Endothelial cell of hepatic sinusoid (primary cell): ENCODE data around the gene ALX3.

ENCODE experiments used
- in situ Hi-C: cut with HindIII; loops from 2 replicates; pipeline ENCODE4 v1.10.0; 2017; ENCODE audit warnings: low sequenced_read_pairs

ALX3 gene

GRCh38 chr1:110067479-110067892 is 3.0 kb downstream of the ALX3 start:
- in situ Hi-C loops: no loop called here

GRCh38 chr1:110065841-110066240 is 4.6 kb downstream of the ALX3 start:
- in situ Hi-C loops: no loop called here

- in situ Hi-C loops: no loop called here
Observed at GRCh38 chr1:110064576-110065337, 5.7 kb downstream of the ALX3 start.

GRCh38 chr1:110063781-110064180 is 6.7 kb downstream of the ALX3 start:
- in situ Hi-C loops: no loop called here

GRCh38 chr1:110062612-110063011 is 7.9 kb downstream of the ALX3 start:
- in situ Hi-C loops: no loop called here

- in situ Hi-C loops: no loop called here
Observed at GRCh38 chr1:110061341-110061740, 9.1 kb downstream of the ALX3 start.

- in situ Hi-C loops: no loop called here
Observed at GRCh38 chr1:110060662-110061060, 9.8 kb downstream of the ALX3 start.

- in situ Hi-C loops: no loop called here
Observed at GRCh38 chr1:110060034-110060661, 10.3 kb downstream of the ALX3 start.

GRCh38 chr1:110059133-110059863 is 11.2 kb downstream of the ALX3 start:
- in situ Hi-C loops: no loop called here

GRCh38 chr1:110058591-110058990 is 11.9 kb downstream of the ALX3 start:
- in situ Hi-C loops: no loop called here

- in situ Hi-C loops: no loop called here
Observed at GRCh38 chr1:110057963-110058518, 12.4 kb downstream of the ALX3 start.

- in situ Hi-C loops: no loop called here
Observed at GRCh38 chr1:110056776-110057175, 13.7 kb downstream of the ALX3 start.

GRCh38 chr1:110056285-110056683 is 14.2 kb downstream of the ALX3 start:
- in situ Hi-C loops: no loop called here

- in situ Hi-C loops: no loop called here
Observed at GRCh38 chr1:110055493-110056284, 14.8 kb downstream of the ALX3 start.

- in situ Hi-C loops: no loop called here
Observed at GRCh38 chr1:110053552-110054428, 16.7 kb downstream of the ALX3 start.

GRCh38 chr1:110051262-110051648 is 19.2 kb downstream of the ALX3 start:
- in situ Hi-C loops: no loop called here

GRCh38 chr1:110050602-110051261 is 19.7 kb downstream of the ALX3 start:
- in situ Hi-C loops: no loop called here

- in situ Hi-C loops: no loop called here
Observed at GRCh38 chr1:110049801-110050601, 20.5 kb downstream of the ALX3 start.
